ENCODE results near the gene VPS35.

GRCh38 chr16:46732561-46732960 lies 43.6 kb upstream of the VPS35 start:
- TF ChIP-seq POLR2AphosphoS5 (IDR thresholded peaks at IDR 0.05; ENCODE audit: low read depth, low read length), result no peak
- no peak for TF ChIP-seq POLR2A (IDR thresholded peaks at IDR 0.05; ENCODE audit: low read depth, low read length)
- no peak for TF ChIP-seq TAF1 (IDR thresholded peaks at IDR 0.05; ENCODE audit: borderline replicate concordance, low read depth, low read length)
